GM12878 (cell line): Measurements from ENCODE around the gene PXT1. TPM values are rescaled to one million over a fixed set of nuclear protein-coding genes. Genes with fewer than 3 reads are reported as not detected.
"Not testable (repeated sequence)": the region's sequence is repeated elsewhere in the genome, so short reads cannot be mapped to it uniquely, and the experiment has no call there.

ENCODE experiments used
- ATAC-seq: fragments of 200-7000 bp; cut with Tn5 transposase; 3 replicates; pipeline ENCODE4 v1.9.1; 2020; ENCODE audit warnings: mild to moderate bottlenecking, moderate library complexity
- BruUV-seq: library from RNA; stranded (reverse); fragments of 400-500 nt; replicated peaks from 2 replicates; lab custom pipeline; 2021; lab: Mats Ljungman, UMichigan
- CTCF ChIA-PET: fragments of 300-600 bp; sonication (Branson Sonifier 250); formaldehyde crosslinking; extraction: SDS; loops from one replicate; lab custom pipeline; 2021; ENCODE audit warnings: inconsistent platforms; lab: Yijun Ruan, JAX
- POLR2A ChIA-PET: fragments of 350-600 bp; formaldehyde crosslinking; extraction: SDS; loops from one replicate; lab custom pipeline; 2021; ENCODE audit warnings: inconsistent platforms; lab: Charles Lee
- RAD21 ChIA-PET: fragments of 300-600 bp; sonication (Branson Sonifier 250); formaldehyde crosslinking; loops from one replicate; lab custom pipeline; 2023; ENCODE audit warnings: antibody characterized with exemption; ENCODE audit not compliant: unreplicated experiment; lab: Charles Lee
- SMC1A ChIA-PET: fragments of 300-600 bp; sonication (Branson Sonifier 250); formaldehyde crosslinking; loops from one replicate; lab custom pipeline; 2023; ENCODE audit not compliant: unreplicated experiment, uncharacterized antibody; lab: Charles Lee
- DNase-seq: peaks from one replicate; pipeline ENCODE4 v3.0.0-alpha.2; 2011; ENCODE audit warnings: low read depth, low spot score
- FAIRE-seq: peaks from 3 replicates; lab custom pipeline; 2011; peaks lifted over from hg19 to GRCh38; lab: Jason Lieb, UNC
- H2AFZ ChIP-seq: 2 replicates; pipeline ENCODE4 v1.6.0; 2011; ENCODE audit warnings: low read depth, low read length, control low read depth; ENCODE audit not compliant: control insufficient read depth
- H3K27ac ChIP-seq: 2 replicates; pipeline ENCODE4 v1.5.1; 2011; ENCODE audit warnings: control low read depth; ENCODE audit not compliant: control insufficient read depth, insufficient read depth
- H3K27me3 ChIP-seq, 2 experiments: replicated peaks in 1 of 2; 2 replicates each; pipeline versions ENCODE4 v1.6.0 to v1.6.1; 2011; ENCODE audit warnings: low read length in 1 of 2; ENCODE audit not compliant: control insufficient read depth in 2 of 2, insufficient read depth in 2 of 2
- H3K36me3 ChIP-seq, 2 experiments: 2 replicates each; pipeline ENCODE4 v1.5.1; 2011; ENCODE audit warnings: low read length in 1 of 2; ENCODE audit not compliant: control insufficient read depth in 2 of 2, insufficient read depth in 2 of 2
- H3K4me1 ChIP-seq: 2 replicates; pipeline ENCODE4 v1.6.1; 2011; ENCODE audit warnings: mild to moderate bottlenecking, low read length, moderate library complexity, mixed read lengths; ENCODE audit not compliant: control insufficient read depth, insufficient read depth
- H3K4me2 ChIP-seq: 2 replicates; pipeline ENCODE4 v1.6.0; 2011; ENCODE audit warnings: control low read depth; ENCODE audit not compliant: control insufficient read depth, insufficient read depth
- H3K4me3 ChIP-seq: fragments of 200-600 bp; sonication (generic); 2 replicates; pipeline ENCODE4 v1.5.1; 2016
- H3K79me2 ChIP-seq: 2 replicates; pipeline ENCODE4 v1.6.0; 2011; ENCODE audit warnings: low read length; ENCODE audit not compliant: control insufficient read depth, insufficient read depth
- H3K9ac ChIP-seq: 2 replicates; pipeline ENCODE4 v1.8.0; 2011; ENCODE audit warnings: low read length, control low read depth, mixed read lengths; ENCODE audit not compliant: control insufficient read depth, insufficient read depth
- H3K9me3 ChIP-seq: replicated peaks from 3 replicates; pipeline ENCODE4 v1.5.1; 2011; ENCODE audit warnings: mild to moderate bottlenecking, low read length; ENCODE audit not compliant: control insufficient read depth, insufficient read depth
- H4K20me1 ChIP-seq: 2 replicates; pipeline ENCODE4 v1.6.0; 2011; ENCODE audit not compliant: control insufficient read depth, insufficient read depth
- CBX3 ChIP-seq: fragments of 200-600 bp; sonication (generic); IDR thresholded peaks from 2 replicates; pipeline ENCODE4 v1.6.1; 2016; ENCODE audit warnings: low read depth, borderline replicate concordance
- HDAC2 ChIP-seq: fragments of 200-600 bp; sonication (generic); IDR thresholded peaks from 2 replicates; pipeline ENCODE4 v1.6.1; 2017
- MTA2 ChIP-seq: fragments of 450-650 bp; IDR thresholded peaks from 2 replicates; pipeline ENCODE4 v1.6.1; 2016; ENCODE audit warnings: low read depth, mild to moderate bottlenecking, moderate library complexity
- NFYA ChIP-seq: IDR thresholded peaks from 2 replicates; pipeline ENCODE4 v1.6.1; 2011; ENCODE audit warnings: low read depth, mild to moderate bottlenecking, low read length, improper control_type of control experiment, borderline replicate concordance
- RFX5 ChIP-seq: IDR thresholded peaks from 2 replicates; pipeline ENCODE4 v1.6.1; 2011; ENCODE audit warnings: low read depth, low read length, improper control_type of control experiment
- SUPT20H ChIP-seq: IDR thresholded peaks from 2 replicates; pipeline ENCODE4 v1.6.1; 2011; ENCODE audit warnings: low read depth, mild to moderate bottlenecking, low read length, moderate library complexity, borderline replicate concordance; ENCODE audit not compliant: control insufficient read depth
- ZNF274 ChIP-seq: IDR thresholded peaks from one replicate; pipeline ENCODE4 v1.8.0; 2011; ENCODE audit not compliant: insufficient read length, insufficient read depth
- WGBS: methylation state at CpG from one replicate; pipeline ENCODE4 v1.1.6; 2016; ENCODE audit warnings: low lambda C conversion rate; ENCODE audit not compliant: insufficient replicate concordance, insufficient coverage; ENCODE audit errors: missing lambda C conversion rate; 5-methylcytosine and 5-hydroxymethylcytosine counted together
- in situ Hi-C: fragments of 300-500 bp; cut with MboI; formaldehyde crosslinking; loops from 9 replicates; pipeline ENCODE4 v1.14.3; 2018; ENCODE audit warnings: mixed read lengths
- intact Hi-C: fragments of 100-400 bp; cut with micrococcal nuclease; formaldehyde crosslinking; loops from one replicate; pipeline ENCODE4 v1.14.2; 2022; ENCODE audit not compliant: unreplicated experiment
- polyA plus RNA-seq, 11 experiments: library from polyadenylated mRNA; depleted of rRNA in 4 of 11; unstranded in 6 of 11; stranded (reverse) in 5 of 11; fragments of >200 nt; fragmentation: Nextera tagmentation in 4 of 11; fragmentation: Illumina TruSeq in 1 of 11; extraction: Ambion mirVana in 4 of 11; extraction: Trizol in 1 of 11; gene quantifications; 1 replicate in 1 of 11; 2 replicates in 10 of 11; pipeline versions ENCODE4 v1.2.1 to v1.2.3, GENCODE V29; 2011 to 2016; ENCODE audit warnings: inconsistent platforms in 2 of 11, missing spikeins in 2 of 11, low read depth in 1 of 11
- total RNA-seq, 4 experiments: library from RNA; depleted of rRNA in 3 of 4; stranded (reverse); fragments of >200 nt in 3 of 4; fragmentation: Illumina TruSeq in 1 of 4; extraction: Trizol in 1 of 4; gene quantifications; 2 replicates each; pipeline versions ENCODE4 v1.2.1 to v1.2.3, GENCODE V29; 2013 to 2021
- TF ChIP-seq, protein P1 (sequence below): IDR thresholded peaks from 2 replicates; pipeline ENCODE4 v1.6.1; 2012; ENCODE audit warnings: improper control_type of control experiment, low read depth, low read length; ENCODE audit not compliant: insufficient replicate concordance
- TF ChIP-seq, protein P2 (sequence below): IDR thresholded peaks from 2 replicates; pipeline ENCODE4 v1.6.1; 2011; ENCODE audit warnings: mild to moderate bottlenecking, low read depth, low read length, moderate library complexity; ENCODE audit not compliant: insufficient replicate concordance
- TF ChIP-seq, protein P3 (sequence below): IDR thresholded peaks from 2 replicates; pipeline ENCODE4 v1.6.1; 2011; ENCODE audit warnings: low read depth, mild to moderate bottlenecking, low read length, moderate library complexity, borderline replicate concordance; ENCODE audit errors: extremely low read depth

Gene PXT1
- total and polyA plus RNA-seq, 10 of the 15 experiments (the other 5 are each of a cell fraction or from before 2014, with no cell fraction given): 0.27 to 2.9 (median 0.50) TPM

DNA sequence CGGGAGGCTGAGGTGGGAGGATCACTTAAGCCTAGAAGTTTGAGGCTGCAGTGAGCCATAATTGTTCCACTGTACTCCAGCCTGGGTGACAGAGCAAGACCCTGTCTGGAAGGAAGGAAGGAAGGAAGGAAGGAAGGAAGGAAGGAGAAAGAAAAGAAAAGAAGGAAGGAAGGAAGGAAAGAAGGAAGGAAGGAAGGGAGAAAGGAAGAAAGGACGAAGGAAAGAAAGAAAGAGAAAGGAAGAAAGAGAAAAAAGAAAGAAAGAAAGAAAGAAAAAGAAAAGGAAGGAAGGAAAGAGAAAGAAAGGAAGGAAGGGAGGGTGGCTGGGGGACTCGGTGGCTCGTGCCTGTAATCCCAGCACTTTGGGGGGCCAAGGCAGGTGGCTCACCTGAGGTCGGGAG lies 32.9 kb downstream of the PXT1 start:
- H3K4me2 ChIP-seq, CTCF ChIA-PET, H3K27me3 ChIP-seq, in situ Hi-C loops, H2AFZ ChIP-seq, BruUV-seq, H3K27ac ChIP-seq, H3K9ac ChIP-seq, H4K20me1 ChIP-seq, intact Hi-C loops, H3K4me3 ChIP-seq, DNase-seq, H3K9me3 ChIP-seq, SMC1A ChIA-PET, RAD21 ChIA-PET, POLR2A ChIA-PET, FAIRE-seq, H3K79me2 ChIP-seq, H3K36me3 ChIP-seq, H3K4me1 ChIP-seq, ATAC-seq: not testable (repeated sequence)
- 22% methylated on average over 4 of the region's 5 CpGs for WGBS

DNA sequence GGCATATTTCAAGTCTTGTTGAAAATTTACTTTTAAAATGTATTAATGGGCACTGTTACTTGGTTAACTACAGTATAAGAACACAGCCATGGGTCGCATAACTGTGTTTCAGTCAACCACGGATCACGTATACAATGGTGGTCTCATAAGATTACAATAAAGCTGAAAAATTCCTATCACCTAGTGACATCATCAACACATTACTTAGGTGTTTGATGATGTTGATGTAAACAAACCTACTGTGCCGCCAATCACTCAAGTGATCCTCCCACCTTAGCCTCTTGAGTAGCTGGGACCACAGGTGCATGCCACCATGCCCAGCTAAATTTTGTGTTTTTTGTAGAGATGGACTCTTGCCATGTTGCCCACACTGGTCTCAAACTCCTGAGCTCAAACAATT lies 38.5 kb downstream of the PXT1 start:
- Histone ChIP-seq H3K9me3 (no peaks in the 10 kb centered on the region; the same call in 1 of the 3 replicates), H3K4me2 (no peak overlapping the region), H3K4me3 (no peak overlapping the region), H3K4me1 (peaks cover 8% of the 10 kb centered on the region), H3K36me3 (no peaks in the 10 kb centered on the region), H4K20me1 (no peaks in the 10 kb centered on the region), H3K79me2 (no peaks in the 10 kb centered on the region), H3K27me3 (no peaks in the 10 kb centered on the region), H3K9ac (no peak overlapping the region), H3K27ac (no peak overlapping the region), H2AFZ (no peak overlapping the region)
- FAIRE-seq (no peak), DNase-seq (no peak), ATAC-seq (no peak)
- intact Hi-C loops: no loop called here
- in situ Hi-C loops: no loop called here
- ChIA-PET POLR2A (no interaction called here), SMC1A (interaction anchor here (0.6 kb wide), 1 partner anchor 60 kb away, joined by 3 read pairs; no protein-coding TSS in a partner anchor), RAD21 (interaction anchor here (0.5 to 0.6 kb wide), 2 partner anchors 175 to 205 kb away, joined by 3 read pairs; no protein-coding TSS in a partner anchor), CTCF (interaction anchor here (1.3 kb wide), 1 partner anchor 8 kb away, joined by 5 read pairs; no protein-coding TSS in a partner anchor)
- WGBS: 96% methylated on average over 4 of the region's 4 CpGs
- no TSS peak for BruUV-seq
- no peak for TF ChIP-seq RFX5
- no peak for TF ChIP-seq ZNF274
- no peak for TF ChIP-seq CBX3
- TF ChIP-seq, protein P1, sequence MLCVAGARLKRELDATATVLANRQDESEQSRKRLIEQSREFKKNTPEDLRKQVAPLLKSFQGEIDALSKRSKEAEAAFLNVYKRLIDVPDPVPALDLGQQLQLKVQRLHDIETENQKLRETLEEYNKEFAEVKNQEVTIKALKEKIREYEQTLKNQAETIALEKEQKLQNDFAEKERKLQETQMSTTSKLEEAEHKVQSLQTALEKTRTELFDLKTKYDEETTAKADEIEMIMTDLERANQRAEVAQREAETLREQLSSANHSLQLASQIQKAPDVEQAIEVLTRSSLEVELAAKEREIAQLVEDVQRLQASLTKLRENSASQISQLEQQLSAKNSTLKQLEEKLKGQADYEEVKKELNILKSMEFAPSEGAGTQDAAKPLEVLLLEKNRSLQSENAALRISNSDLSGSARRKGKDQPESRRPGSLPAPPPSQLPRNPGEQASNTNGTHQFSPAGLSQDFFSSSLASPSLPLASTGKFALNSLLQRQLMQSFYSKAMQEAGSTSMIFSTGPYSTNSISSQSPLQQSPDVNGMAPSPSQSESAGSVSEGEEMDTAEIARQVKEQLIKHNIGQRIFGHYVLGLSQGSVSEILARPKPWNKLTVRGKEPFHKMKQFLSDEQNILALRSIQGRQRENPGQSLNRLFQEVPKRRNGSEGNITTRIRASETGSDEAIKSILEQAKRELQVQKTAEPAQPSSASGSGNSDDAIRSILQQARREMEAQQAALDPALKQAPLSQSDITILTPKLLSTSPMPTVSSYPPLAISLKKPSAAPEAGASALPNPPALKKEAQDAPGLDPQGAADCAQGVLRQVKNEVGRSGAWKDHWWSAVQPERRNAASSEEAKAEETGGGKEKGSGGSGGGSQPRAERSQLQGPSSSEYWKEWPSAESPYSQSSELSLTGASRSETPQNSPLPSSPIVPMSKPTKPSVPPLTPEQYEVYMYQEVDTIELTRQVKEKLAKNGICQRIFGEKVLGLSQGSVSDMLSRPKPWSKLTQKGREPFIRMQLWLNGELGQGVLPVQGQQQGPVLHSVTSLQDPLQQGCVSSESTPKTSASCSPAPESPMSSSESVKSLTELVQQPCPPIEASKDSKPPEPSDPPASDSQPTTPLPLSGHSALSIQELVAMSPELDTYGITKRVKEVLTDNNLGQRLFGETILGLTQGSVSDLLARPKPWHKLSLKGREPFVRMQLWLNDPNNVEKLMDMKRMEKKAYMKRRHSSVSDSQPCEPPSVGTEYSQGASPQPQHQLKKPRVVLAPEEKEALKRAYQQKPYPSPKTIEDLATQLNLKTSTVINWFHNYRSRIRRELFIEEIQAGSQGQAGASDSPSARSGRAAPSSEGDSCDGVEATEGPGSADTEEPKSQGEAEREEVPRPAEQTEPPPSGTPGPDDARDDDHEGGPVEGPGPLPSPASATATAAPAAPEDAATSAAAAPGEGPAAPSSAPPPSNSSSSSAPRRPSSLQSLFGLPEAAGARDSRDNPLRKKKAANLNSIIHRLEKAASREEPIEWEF: no peak
- TF ChIP-seq, protein P2, sequence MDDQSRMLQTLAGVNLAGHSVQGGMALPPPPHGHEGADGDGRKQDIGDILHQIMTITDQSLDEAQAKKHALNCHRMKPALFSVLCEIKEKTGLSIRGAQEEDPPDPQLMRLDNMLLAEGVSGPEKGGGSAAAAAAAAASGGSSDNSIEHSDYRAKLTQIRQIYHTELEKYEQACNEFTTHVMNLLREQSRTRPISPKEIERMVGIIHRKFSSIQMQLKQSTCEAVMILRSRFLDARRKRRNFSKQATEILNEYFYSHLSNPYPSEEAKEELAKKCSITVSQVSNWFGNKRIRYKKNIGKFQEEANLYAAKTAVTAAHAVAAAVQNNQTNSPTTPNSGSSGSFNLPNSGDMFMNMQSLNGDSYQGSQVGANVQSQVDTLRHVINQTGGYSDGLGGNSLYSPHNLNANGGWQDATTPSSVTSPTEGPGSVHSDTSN: no peak
- TF ChIP-seq MTA2: no peak
- TF ChIP-seq, protein P3, sequence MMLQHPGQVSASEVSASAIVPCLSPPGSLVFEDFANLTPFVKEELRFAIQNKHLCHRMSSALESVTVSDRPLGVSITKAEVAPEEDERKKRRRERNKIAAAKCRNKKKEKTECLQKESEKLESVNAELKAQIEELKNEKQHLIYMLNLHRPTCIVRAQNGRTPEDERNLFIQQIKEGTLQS: no peak
- no peak for TF ChIP-seq HDAC2
- TF ChIP-seq NFYA: no peak
- no peak for TF ChIP-seq SUPT20H
